IMR-90 (cell line): ENCODE results near the gene NPAS2. TPM values are rescaled to one million over a fixed set of nuclear protein-coding genes. Genes with fewer than 3 reads are reported as not detected.

Experiments
- ATAC-seq: fragments of 200-7000 bp; cut with Tn5 transposase; 2 replicates; pipeline ENCODE4 v1.9.1; 2020; ENCODE audit warnings: low read depth, mild to moderate bottlenecking, moderate library complexity
- BruUV-seq: library from RNA; stranded (reverse); fragments of 400-500 nt; replicated peaks from 2 replicates; lab custom pipeline; 2021; lab: Mats Ljungman, UMichigan
- CTCF ChIA-PET: fragments of 300-600 bp; formaldehyde crosslinking; extraction: SDS; loops from one replicate; lab custom pipeline; 2021; ENCODE audit warnings: antibody characterized with exemption; lab: Yijun Ruan, JAX
- POLR2A ChIA-PET: fragments of 300-600 bp; sonication (Branson Sonifier 250); formaldehyde crosslinking; loops from one replicate; lab custom pipeline; 2022; ENCODE audit warnings: antibody characterized with exemption; ENCODE audit not compliant: unreplicated experiment; lab: Charles Lee
- DNase-seq: peaks from one replicate; pipeline ENCODE4 v3.0.0; 2013
- H2AFZ ChIP-seq: replicated peaks from 2 replicates; pipeline ENCODE3; 2013; ENCODE audit warnings: low read length, mild to moderate bottlenecking; ENCODE audit not compliant: poor library complexity
- H2AK5ac ChIP-seq: 2 replicates; pipeline ENCODE4 v1.6.1; 2013; ENCODE audit warnings: low read depth, low read length, inconsistent platforms
- H2AK9ac ChIP-seq: replicated peaks from 2 replicates; pipeline ENCODE3; 2013; ENCODE audit warnings: mild to moderate bottlenecking, low read depth, low read length, moderate library complexity; ENCODE audit not compliant: poor library complexity
- H2BK120ac ChIP-seq: 2 replicates; pipeline ENCODE4 v1.6.1; 2013; ENCODE audit warnings: low read depth, low read length, inconsistent platforms
- H2BK15ac ChIP-seq: 3 replicates; pipeline ENCODE4 v1.6.1; 2013; ENCODE audit warnings: low read depth, low read length, inconsistent platforms
- H2BK20ac ChIP-seq: 2 replicates; pipeline ENCODE4 v1.6.1; 2013; ENCODE audit warnings: low read depth, mild to moderate bottlenecking, inconsistent platforms, low read length, moderate library complexity
- H2BK5ac ChIP-seq: 2 replicates; pipeline ENCODE4 v1.6.1; 2013; ENCODE audit warnings: mild to moderate bottlenecking, low read depth, low read length, inconsistent platforms; ENCODE audit not compliant: poor library complexity, severe bottlenecking
- H3K14ac ChIP-seq: replicated peaks from 2 replicates; pipeline ENCODE4 v1.6.1; 2013; ENCODE audit warnings: low read depth, low read length, inconsistent platforms
- H3K18ac ChIP-seq: 2 replicates; pipeline ENCODE4 v1.6.1; 2013; ENCODE audit warnings: low read depth, low read length, control low read depth
- H3K23ac ChIP-seq: 2 replicates; pipeline ENCODE4 v1.6.1; 2013; ENCODE audit warnings: low read depth, low read length, inconsistent platforms
- H3K27ac ChIP-seq: 2 replicates; pipeline ENCODE4 v1.5.1; 2013; ENCODE audit warnings: mild to moderate bottlenecking, control low read depth, low read length; ENCODE audit not compliant: insufficient read depth
- H3K27me3 ChIP-seq: 2 replicates; pipeline ENCODE4 v1.6.1; 2013; ENCODE audit warnings: low read length; ENCODE audit not compliant: control insufficient read depth, insufficient read depth
- H3K36me3 ChIP-seq: 2 replicates; pipeline ENCODE4 v1.6.1; 2013; ENCODE audit warnings: low read length, mixed read lengths; ENCODE audit not compliant: control insufficient read depth, insufficient read depth
- H3K4ac ChIP-seq: 2 replicates; pipeline ENCODE4 v1.6.1; 2013; ENCODE audit warnings: low read depth, low read length, inconsistent platforms
- H3K4me1 ChIP-seq: 2 replicates; pipeline ENCODE4 v1.6.1; 2013; ENCODE audit warnings: low read length, mixed read lengths; ENCODE audit not compliant: control insufficient read depth, insufficient read depth
- H3K4me2 ChIP-seq: 2 replicates; pipeline ENCODE4 v1.6.1; 2013; ENCODE audit warnings: low read depth, mild to moderate bottlenecking, control low read depth, low read length, moderate library complexity
- H3K4me3 ChIP-seq: 2 replicates; pipeline ENCODE4 v1.5.1; 2013; ENCODE audit warnings: low read depth, mild to moderate bottlenecking, control low read depth, low read length, moderate library complexity; ENCODE audit not compliant: insufficient read depth
- H3K56ac ChIP-seq: 2 replicates; pipeline ENCODE4 v1.6.1; 2013; ENCODE audit warnings: low read length, inconsistent platforms; ENCODE audit not compliant: insufficient read depth; ENCODE audit errors: extremely low read depth
- H3K79me1 ChIP-seq, 2 experiments: 2 replicates each; pipeline ENCODE4 v1.6.1; 2013; ENCODE audit warnings: low read length in 2 of 2, inconsistent platforms in 1 of 2, low read depth in 1 of 2
- H3K9ac ChIP-seq: 2 replicates; pipeline ENCODE4 v1.6.1; 2013; ENCODE audit warnings: low read depth, low read length, control low read depth
- H3K9me1 ChIP-seq: 2 replicates; pipeline ENCODE4 v1.6.1; 2013; ENCODE audit warnings: low read length, inconsistent platforms; ENCODE audit not compliant: insufficient read depth
- H3K9me3 ChIP-seq: 2 replicates; pipeline ENCODE4 v1.6.1; 2013; ENCODE audit warnings: low read length; ENCODE audit not compliant: control insufficient read depth, insufficient read depth
- H4K20me1 ChIP-seq: 2 replicates; pipeline ENCODE4 v1.6.1; 2013; ENCODE audit warnings: low read length, inconsistent platforms; ENCODE audit not compliant: insufficient read depth
- H4K5ac ChIP-seq: 2 replicates; pipeline ENCODE4 v1.6.1; 2013; ENCODE audit warnings: mild to moderate bottlenecking, low read depth, low read length, control low read depth
- H4K8ac ChIP-seq, 2 experiments: 2 replicates each; pipeline ENCODE4 v1.6.1; 2013; ENCODE audit warnings: low read depth in 2 of 2, low read length in 2 of 2, control low read depth in 1 of 2, inconsistent platforms in 1 of 2
- H4K91ac ChIP-seq: 2 replicates; pipeline ENCODE4 v1.6.1; 2013; ENCODE audit warnings: low read depth, low read length, inconsistent platforms; ENCODE audit not compliant: insufficient read depth
- CEBPB ChIP-seq: IDR thresholded peaks from 2 replicates; pipeline ENCODE4 v1.6.1; 2012; ENCODE audit warnings: low read depth, low read length, improper control_type of control experiment
- CHD1 ChIP-seq: IDR thresholded peaks from 2 replicates; pipeline ENCODE4 v1.6.1; 2012; ENCODE audit warnings: low read depth, low read length, improper control_type of control experiment
- FOS ChIP-seq: fragments of 150-350 bp; IDR thresholded peaks from 2 replicates; pipeline ENCODE4 v1.6.1; 2016; ENCODE audit warnings: low read depth, low read length
- MAFK ChIP-seq: IDR thresholded peaks from 2 replicates; pipeline ENCODE4 v1.6.1; 2012; ENCODE audit warnings: low read depth, low read length, improper control_type of control experiment
- MXI1 ChIP-seq: IDR thresholded peaks from 2 replicates; pipeline ENCODE4 v1.6.1; 2012; ENCODE audit warnings: low read depth, mild to moderate bottlenecking, low read length, moderate library complexity, borderline replicate concordance
- NFE2L2 ChIP-seq: fragments of 150-350 bp; IDR thresholded peaks from 2 replicates; pipeline ENCODE4 v1.6.1; 2016; ENCODE audit warnings: low read depth, mild to moderate bottlenecking, low read length
- POLR2A ChIP-seq: IDR thresholded peaks from 2 replicates; pipeline ENCODE4 v1.6.1; 2012; ENCODE audit warnings: mild to moderate bottlenecking, low read depth, low read length
- RAD21 ChIP-seq: IDR thresholded peaks from 2 replicates; pipeline ENCODE4 v1.6.1; 2012; ENCODE audit warnings: low read length, improper control_type of control experiment
- RCOR1 ChIP-seq: IDR thresholded peaks from 2 replicates; pipeline ENCODE4 v1.6.1; 2012; ENCODE audit warnings: mild to moderate bottlenecking, low read length, improper control_type of control experiment; ENCODE audit not compliant: insufficient replicate concordance
- RFX5 ChIP-seq: IDR thresholded peaks from 2 replicates; pipeline ENCODE4 v1.8.0; 2012; ENCODE audit warnings: low read depth, mild to moderate bottlenecking, low read length, moderate library complexity
- SMC3 ChIP-seq: fragments of 150-350 bp; IDR thresholded peaks from 2 replicates; pipeline ENCODE4 v1.6.1; 2016; ENCODE audit warnings: low read depth, mild to moderate bottlenecking, antibody characterized with exemption, low read length, moderate library complexity
- dilution Hi-C: fragments of 300-500 bp; cut with HindIII; formaldehyde crosslinking; loops from one replicate; pipeline ENCODE4 v1.14.3; 2018; ENCODE audit warnings: low sequenced_read_pairs; ENCODE audit not compliant: unreplicated experiment
- in situ Hi-C: fragments of 300-500 bp; cut with MboI; formaldehyde crosslinking; loops from 3 replicates; pipeline ENCODE4 v1.14.3; 2019; ENCODE audit warnings: low sequenced_read_pairs, inconsistent platforms, mixed read lengths
- intact Hi-C: fragments of 100-400 bp; cut with micrococcal nuclease; formaldehyde crosslinking; loops from 2 replicates; pipeline ENCODE4 v1.10.0; 2022
- polyA plus RNA-seq, 3 experiments: library from polyadenylated mRNA; depleted of rRNA; stranded (reverse); fragments of >200 nt; gene quantifications; 2 replicates each; pipeline ENCODE4 v1.2.3, GENCODE V29; 2012; ENCODE audit warnings: low replicate concordance in 1 of 3
- total RNA-seq: library from RNA; depleted of rRNA; stranded (reverse); fragments of >200 nt; gene quantifications from 2 replicates; pipeline ENCODE4 v1.2.3, GENCODE V29; 2012
- TF ChIP-seq, protein P1 (sequence below): fragments of 150-350 bp; IDR thresholded peaks from 2 replicates; pipeline ENCODE4 v1.6.1; 2017; ENCODE audit warnings: mild to moderate bottlenecking, antibody characterized with exemption, low read length, low read depth
- TF ChIP-seq, protein P2 (sequence below): conservative IDR thresholded peaks from 2 replicates; pipeline ENCODE4 v1.5.1; 2012; ENCODE audit warnings: mild to moderate bottlenecking, low read depth, low read length, improper control_type of control experiment
- TF ChIP-seq, protein P3 (sequence below): fragments of 150-350 bp; IDR thresholded peaks from 2 replicates; pipeline ENCODE4 v1.6.1; 2016; ENCODE audit warnings: low read depth, mild to moderate bottlenecking, low read length, moderate library complexity, borderline replicate concordance

NPAS2 gene
- total and polyA plus RNA-seq, 2 of the 4 experiments (the other 2 are of a cell fraction), result 5.2 to 14.8 TPM

DNA sequence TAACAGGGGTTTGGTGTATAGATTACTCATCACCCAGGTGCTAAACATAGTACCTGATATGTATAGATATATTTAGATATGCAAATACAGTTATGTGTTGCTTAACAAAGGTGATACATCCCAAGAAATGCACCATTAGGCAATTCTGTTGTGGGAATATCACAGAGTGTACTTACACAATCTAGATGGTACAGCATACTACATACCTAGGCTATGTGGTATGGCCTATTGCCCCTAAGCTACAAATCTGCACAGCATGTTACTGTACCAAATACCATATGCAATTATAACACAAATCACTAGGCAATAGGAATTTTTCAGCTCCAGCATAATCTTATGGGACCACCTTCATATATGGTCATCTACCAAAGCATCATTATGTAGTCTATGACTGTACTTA is 43.5 kb upstream of the NPAS2 start:
- no peaks in the 10 kb centered on the region for H4K20me1 ChIP-seq
- DNase-seq (no peak), ATAC-seq (no peak)
- H4K8ac ChIP-seq, result no peak overlapping the region
- ChIA-PET CTCF (no interaction called here), POLR2A (no interaction called here)
- H3K27ac ChIP-seq, result no peak overlapping the region
- no peak overlapping the region for H4K91ac ChIP-seq
- no peak overlapping the region for H3K14ac ChIP-seq
- H2BK15ac ChIP-seq, result no peak overlapping the region
- H3K79me1 ChIP-seq, result no peaks in the 10 kb centered on the region
- H4K5ac ChIP-seq, result no peak overlapping the region
- no peak overlapping the region for H2AFZ ChIP-seq
- H3K4ac ChIP-seq, result no peak overlapping the region
- no peak overlapping the region for H2BK120ac ChIP-seq
- peaks cover 4% of the 10 kb centered on the region; the same call in 1 of the 2 replicates for H3K4me1 ChIP-seq
- no peak overlapping the region for H2BK5ac ChIP-seq
- no peak overlapping the region for H3K18ac ChIP-seq
- TF ChIP-seq RCOR1, result no peak
- TF ChIP-seq SMC3, result no peak
- no peak for TF ChIP-seq NFE2L2
- TF ChIP-seq RFX5, result no peak
- TF ChIP-seq MAFK, result no peak
- TF ChIP-seq, protein P1, sequence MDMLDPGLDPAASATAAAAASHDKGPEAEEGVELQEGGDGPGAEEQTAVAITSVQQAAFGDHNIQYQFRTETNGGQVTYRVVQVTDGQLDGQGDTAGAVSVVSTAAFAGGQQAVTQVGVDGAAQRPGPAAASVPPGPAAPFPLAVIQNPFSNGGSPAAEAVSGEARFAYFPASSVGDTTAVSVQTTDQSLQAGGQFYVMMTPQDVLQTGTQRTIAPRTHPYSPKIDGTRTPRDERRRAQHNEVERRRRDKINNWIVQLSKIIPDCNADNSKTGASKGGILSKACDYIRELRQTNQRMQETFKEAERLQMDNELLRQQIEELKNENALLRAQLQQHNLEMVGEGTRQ, result no peak
- TF ChIP-seq, protein P2, sequence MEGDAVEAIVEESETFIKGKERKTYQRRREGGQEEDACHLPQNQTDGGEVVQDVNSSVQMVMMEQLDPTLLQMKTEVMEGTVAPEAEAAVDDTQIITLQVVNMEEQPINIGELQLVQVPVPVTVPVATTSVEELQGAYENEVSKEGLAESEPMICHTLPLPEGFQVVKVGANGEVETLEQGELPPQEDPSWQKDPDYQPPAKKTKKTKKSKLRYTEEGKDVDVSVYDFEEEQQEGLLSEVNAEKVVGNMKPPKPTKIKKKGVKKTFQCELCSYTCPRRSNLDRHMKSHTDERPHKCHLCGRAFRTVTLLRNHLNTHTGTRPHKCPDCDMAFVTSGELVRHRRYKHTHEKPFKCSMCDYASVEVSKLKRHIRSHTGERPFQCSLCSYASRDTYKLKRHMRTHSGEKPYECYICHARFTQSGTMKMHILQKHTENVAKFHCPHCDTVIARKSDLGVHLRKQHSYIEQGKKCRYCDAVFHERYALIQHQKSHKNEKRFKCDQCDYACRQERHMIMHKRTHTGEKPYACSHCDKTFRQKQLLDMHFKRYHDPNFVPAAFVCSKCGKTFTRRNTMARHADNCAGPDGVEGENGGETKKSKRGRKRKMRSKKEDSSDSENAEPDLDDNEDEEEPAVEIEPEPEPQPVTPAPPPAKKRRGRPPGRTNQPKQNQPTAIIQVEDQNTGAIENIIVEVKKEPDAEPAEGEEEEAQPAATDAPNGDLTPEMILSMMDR, result no peak
- TF ChIP-seq CHD1, result no peak
- no peak for TF ChIP-seq FOS
- TF ChIP-seq MXI1, result no peak
- no peak for TF ChIP-seq POLR2A
- TF ChIP-seq, protein P3, sequence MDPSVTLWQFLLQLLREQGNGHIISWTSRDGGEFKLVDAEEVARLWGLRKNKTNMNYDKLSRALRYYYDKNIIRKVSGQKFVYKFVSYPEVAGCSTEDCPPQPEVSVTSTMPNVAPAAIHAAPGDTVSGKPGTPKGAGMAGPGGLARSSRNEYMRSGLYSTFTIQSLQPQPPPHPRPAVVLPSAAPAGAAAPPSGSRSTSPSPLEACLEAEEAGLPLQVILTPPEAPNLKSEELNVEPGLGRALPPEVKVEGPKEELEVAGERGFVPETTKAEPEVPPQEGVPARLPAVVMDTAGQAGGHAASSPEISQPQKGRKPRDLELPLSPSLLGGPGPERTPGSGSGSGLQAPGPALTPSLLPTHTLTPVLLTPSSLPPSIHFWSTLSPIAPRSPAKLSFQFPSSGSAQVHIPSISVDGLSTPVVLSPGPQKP, result no peak
- TF ChIP-seq CEBPB, result no peak
- no peak for TF ChIP-seq RAD21
- peaks cover 5% of the 10 kb centered on the region for H3K9me1 ChIP-seq
- no peaks in the 10 kb centered on the region for H3K27me3 ChIP-seq
- H2BK20ac ChIP-seq, result no peak overlapping the region
- H3K4me2 ChIP-seq, result no peak overlapping the region
- BruUV-seq, result no TSS peak
- dilution Hi-C loops (no loop called here), intact Hi-C loops (no loop called here), in situ Hi-C loops (no loop called here)
- H2AK9ac ChIP-seq, result no peak overlapping the region
- H3K23ac ChIP-seq, result no peak overlapping the region
- no peak overlapping the region for H3K4me3 ChIP-seq
- H3K9ac ChIP-seq, result no peak overlapping the region
- H2AK5ac ChIP-seq, result no peak overlapping the region
- no peaks in the 10 kb centered on the region for H3K9me3 ChIP-seq
- H3K36me3 ChIP-seq, result no peaks in the 10 kb centered on the region
- H3K56ac ChIP-seq, result no peak overlapping the region
